ENCODE data around the gene NLRP1.
"Not testable (repeated sequence)": the region's sequence is repeated elsewhere in the genome, so short reads cannot be mapped to it uniquely, and the experiment has no call there.

Gene NLRP1

GRCh38 chr17:5587438-5588032 lies 3.2 kb upstream of the NLRP1 start:
- DNase-seq (ENCODE audit: low read depth in 2 of 2, low spot score in 1 of 2): peak in 1 of 2 donors; percentile 25

GRCh38 chr17:5585836-5586521 lies 1.7 kb upstream of the NLRP1 start:
- no peak for DNase-seq (ENCODE audit: low read depth in 2 of 2, low spot score in 1 of 2)

- no peak for DNase-seq (ENCODE audit: low read depth in 2 of 2, low spot score in 1 of 2)
Observed at GRCh38 chr17:5585287-5585794, 1.0 kb upstream of the NLRP1 start.

- DNase-seq (ENCODE audit: low read depth in 2 of 2, low spot score in 1 of 2): no peak
Observed at GRCh38 chr17:5583426-5584382, 605 bp downstream of the NLRP1 start.

GRCh38 chr17:5582209-5583185 lies 1.8 kb downstream of the NLRP1 start:
- no peak for DNase-seq (ENCODE audit: low read depth in 2 of 2, low spot score in 1 of 2)

- no peak for DNase-seq (ENCODE audit: low read depth in 2 of 2, low spot score in 1 of 2)
Observed at GRCh38 chr17:5581655-5582054, 2.7 kb downstream of the NLRP1 start.

- DNase-seq (ENCODE audit: low read depth in 2 of 2, low spot score in 1 of 2): no peak
Observed at GRCh38 chr17:5580969-5581368, 3.3 kb downstream of the NLRP1 start.

- no peak for DNase-seq (ENCODE audit: low read depth in 2 of 2, low spot score in 1 of 2)
Observed at GRCh38 chr17:5580367-5580766, 3.9 kb downstream of the NLRP1 start.

- DNase-seq (ENCODE audit: low read depth in 2 of 2, low spot score in 1 of 2): not testable (repeated sequence)
Observed at GRCh38 chr17:5578768-5579167, 5.5 kb downstream of the NLRP1 start.

- not testable (repeated sequence) for DNase-seq (ENCODE audit: low read depth in 2 of 2, low spot score in 1 of 2)
Observed at GRCh38 chr17:5573017-5573416, 11.3 kb downstream of the NLRP1 start.

GRCh38 chr17:5571281-5571680 lies 13.0 kb downstream of the NLRP1 start:
- no peak for DNase-seq (ENCODE audit: low read depth in 2 of 2, low spot score in 1 of 2)

GRCh38 chr17:5565808-5566207 lies 18.5 kb downstream of the NLRP1 start:
- no peak for DNase-seq (ENCODE audit: low read depth in 2 of 2, low spot score in 1 of 2)

- DNase-seq (ENCODE audit: low read depth in 2 of 2, low spot score in 1 of 2): no peak
Observed at GRCh38 chr17:5563456-5563855, 20.9 kb downstream of the NLRP1 start.

GRCh38 chr17:5562661-5563360 lies 21.5 kb downstream of the NLRP1 start:
- no peak for DNase-seq (ENCODE audit: low read depth in 2 of 2, low spot score in 1 of 2)

GRCh38 chr17:5561736-5562571 lies 22.4 kb downstream of the NLRP1 start:
- DNase-seq (ENCODE audit: low read depth in 2 of 2, low spot score in 1 of 2): no peak

- no peak for DNase-seq (ENCODE audit: low read depth in 2 of 2, low spot score in 1 of 2)
Observed at GRCh38 chr17:5560361-5560988, 23.8 kb downstream of the NLRP1 start.

- no peak for DNase-seq (ENCODE audit: low read depth in 2 of 2, low spot score in 1 of 2)
Observed at GRCh38 chr17:5558815-5559785, 25.2 kb downstream of the NLRP1 start.
